ENCODE measurements around the gene UBE2H.

Gene UBE2H

GRCh38 chr7:129782818-129783583 is 169.8 kb downstream of the UBE2H start:
- no peak for DNase-seq

- DNase-seq: peak; percentile 30
These were observed 170.6 kb downstream of the UBE2H start for GRCh38 chr7:129781928-129782817.

- peak; percentile 46 for DNase-seq
These were observed 171.5 kb downstream of the UBE2H start for GRCh38 chr7:129780974-129781927.

Measured in activated T-cell treated with anti-CD3 and anti-CD28 coated beads, Interleukin-2, amount 50 U/mL, for 1 hour (primary cell).